Measurements from ENCODE around the gene EIF2S3. TPM values are rescaled to one million over a fixed set of nuclear protein-coding genes. Genes with fewer than 3 reads are reported as not detected.
A peak's percentile ranks its signal among the peaks of the same experiment; 100 is the strongest.

EIF2S3 gene
- total RNA-seq, result 100 to 1,000 TPM in 1 of 4 donors, 10 to 100 TPM in 3; 44.7 to 107 (median 69.4) TPM

- H3K36me3 ChIP-seq, result peaks cover 0 to 9% (median 0%) of the 10 kb centered on the region in 3 donors
- H3K4me1 ChIP-seq, result no peaks in the 10 kb centered on the region
- peak within 1 kb of the TSS in 2 of 4 donors; percentile 70 to 81 for H3K4me3 ChIP-seq
- H3K9me3 ChIP-seq, result no peaks in the 10 kb centered on the region
- TF ChIP-seq CTCF (IDR thresholded peaks at IDR 0.05) (peak; percentile 43 to 67 (median 58)), POLR2A (IDR thresholded peaks at IDR 0.05) (peak in 1 of 2 donors; percentile 55)
- H3K27ac ChIP-seq, result peak within 1 kb of the TSS; percentile 81 to 97 (median 90)
- no peaks in the 10 kb centered on the region for H3K27me3 ChIP-seq
- DNase-seq, result peak; percentile 87 to 95 (median 90)
Measured at GRCh38 chrX:24054182-24055042, at the start of gene EIF2S3. Gene EIF2S3, plus strand, starts transcription at chrX:24054956. Its CDS starts 13 bp downstream, at chrX:24054969.

- no peak for DNase-seq
- no peak overlapping the region for H3K27ac ChIP-seq
Measured at GRCh38 chrX:24005028-24005427, 49.7 kb upstream of the EIF2S3 start.

GRCh38 chrX:24005867-24006266 lies 48.9 kb upstream of the EIF2S3 start:
- no peaks in the 10 kb centered on the region for H3K4me1 ChIP-seq
- H3K9me3 ChIP-seq, result no peaks in the 10 kb centered on the region
- no peaks in the 10 kb centered on the region for H3K27me3 ChIP-seq
- no peak for DNase-seq
- H3K36me3 ChIP-seq, result no peaks in the 10 kb centered on the region
- no peak for TF ChIP-seq POLR2A (IDR thresholded peaks at IDR 0.05)
- no peak overlapping the region for H3K4me3 ChIP-seq
- H3K27ac ChIP-seq, result no peak overlapping the region

More at GRCh38 chrX:24005028-24005427, 49.7 kb upstream of the EIF2S3 start:
- H3K4me1 ChIP-seq, result no peaks in the 10 kb centered on the region
- no peaks in the 10 kb centered on the region for H3K27me3 ChIP-seq
- no peaks in the 10 kb centered on the region for H3K9me3 ChIP-seq
- no peak overlapping the region for H3K4me3 ChIP-seq
- H3K36me3 ChIP-seq, result no peaks in the 10 kb centered on the region
- no peak for TF ChIP-seq POLR2A (IDR thresholded peaks at IDR 0.05)
- TF ChIP-seq CTCF (IDR thresholded peaks at IDR 0.05), result no peak

- H3K4me3 ChIP-seq, result no peak overlapping the region
- no peaks in the 10 kb centered on the region for H3K9me3 ChIP-seq
- H3K27ac ChIP-seq, result no peak overlapping the region
- no peaks in the 10 kb centered on the region for H3K27me3 ChIP-seq
- no peak for DNase-seq
- no peaks in the 10 kb centered on the region for H3K4me1 ChIP-seq
- H3K36me3 ChIP-seq, result no peaks in the 10 kb centered on the region
- no peak for TF ChIP-seq POLR2A (IDR thresholded peaks at IDR 0.05)
- no peak for TF ChIP-seq CTCF (IDR thresholded peaks at IDR 0.05)
Measured at GRCh38 chrX:24012266-24012665, 42.5 kb upstream of the EIF2S3 start.

GRCh38 chrX:24014388-24015018 lies 40.3 kb upstream of the EIF2S3 start:
- Histone ChIP-seq H3K4me1 (no peaks in the 10 kb centered on the region), H3K4me3 (no peak overlapping the region), H3K27ac (no peak overlapping the region), H3K9me3 (no peaks in the 10 kb centered on the region), H3K36me3 (no peaks in the 10 kb centered on the region), H3K27me3 (no peaks in the 10 kb centered on the region)
- TF ChIP-seq POLR2A (IDR thresholded peaks at IDR 0.05) (no peak), CTCF (IDR thresholded peaks at IDR 0.05) (no peak)
- no peak for DNase-seq

- Histone ChIP-seq H3K9me3 (no peaks in the 10 kb centered on the region), H3K4me1 (no peaks in the 10 kb centered on the region), H3K4me3 (no peak overlapping the region), H3K27ac (no peak overlapping the region), H3K27me3 (no peaks in the 10 kb centered on the region), H3K36me3 (no peaks in the 10 kb centered on the region)
- TF ChIP-seq POLR2A (IDR thresholded peaks at IDR 0.05) (no peak), CTCF (IDR thresholded peaks at IDR 0.05) (no peak)
- DNase-seq, result no peak
Measured at GRCh38 chrX:24017674-24018073, 37.1 kb upstream of the EIF2S3 start.

Data from Peyer's patch (tissue), 4 donors.